HEK293T (cell line): ENCODE data around the gene GARIN3.

Source experiments
- CTCF ChIA-PET: fragments of 350-600 bp; formaldehyde crosslinking; extraction: SDS; loops from one replicate; lab custom pipeline; 2021; ENCODE audit warnings: antibody characterized with exemption, inconsistent platforms; lab: Yijun Ruan, JAX
- POLR2A ChIA-PET: fragments of 350-600 bp; formaldehyde crosslinking; extraction: SDS; loops from one replicate; lab custom pipeline; 2020; ENCODE audit warnings: antibody characterized with exemption, inconsistent platforms; lab: Yijun Ruan, JAX
- DNase-seq: peaks from one replicate; pipeline ENCODE4 v3.0.0; 2012; ENCODE audit warnings: mixed read lengths; ENCODE audit errors: extremely low spot score
- ARNT ChIP-seq: fragments of 450-650 bp; IDR thresholded peaks from 2 replicates; pipeline ENCODE4 v1.6.1; 2017; ENCODE audit warnings: mild to moderate bottlenecking
- BHLHE40 ChIP-seq: fragments of 450-650 bp; IDR thresholded peaks from 2 replicates; pipeline ENCODE4 v1.6.1; 2016; ENCODE audit warnings: mild to moderate bottlenecking, moderate library complexity, borderline replicate concordance
- CTBP1 ChIP-seq: fragments of 450-650 bp; IDR thresholded peaks from 2 replicates; pipeline ENCODE4 v1.6.1; 2016; ENCODE audit warnings: borderline replicate concordance
- ELF4 ChIP-seq: fragments of 450-650 bp; IDR thresholded peaks from 2 replicates; pipeline ENCODE4 v1.6.1; 2017; ENCODE audit warnings: antibody characterized with exemption
- FOXA1 ChIP-seq: fragments of 450-650 bp; IDR thresholded peaks from 2 replicates; pipeline ENCODE4 v1.6.1; 2016; ENCODE audit warnings: mild to moderate bottlenecking
- FOXK2 ChIP-seq: fragments of 450-650 bp; IDR thresholded peaks from 2 replicates; pipeline ENCODE4 v1.6.1; 2016; ENCODE audit warnings: mild to moderate bottlenecking
- FOXM1 ChIP-seq: fragments of 450-650 bp; IDR thresholded peaks from 2 replicates; pipeline ENCODE4 v1.6.1; 2017; ENCODE audit warnings: mild to moderate bottlenecking, borderline replicate concordance
- HDGF ChIP-seq: fragments of 450-650 bp; IDR thresholded peaks from 2 replicates; pipeline ENCODE4 v1.6.1; 2017; ENCODE audit warnings: antibody characterized with exemption, borderline replicate concordance
- L3MBTL2 ChIP-seq: fragments of 450-650 bp; conservative IDR thresholded peaks from 2 replicates; pipeline ENCODE4 v1.6.1; 2016; ENCODE audit warnings: mild to moderate bottlenecking
- LEF1 ChIP-seq: fragments of 450-650 bp; IDR thresholded peaks from 2 replicates; pipeline ENCODE4 v1.6.1; 2017; ENCODE audit warnings: mild to moderate bottlenecking, borderline replicate concordance
- NFRKB ChIP-seq: fragments of 450-650 bp; IDR thresholded peaks from 2 replicates; pipeline ENCODE4 v1.6.1; 2016; ENCODE audit warnings: mild to moderate bottlenecking, moderate library complexity
- SP1 ChIP-seq: fragments of 450-650 bp; IDR thresholded peaks from 2 replicates; pipeline ENCODE4 v1.6.1; 2017
- SUZ12 ChIP-seq: fragments of 450-650 bp; IDR thresholded peaks from 2 replicates; pipeline ENCODE4 v1.6.1; 2016; ENCODE audit warnings: mild to moderate bottlenecking
- TARDBP ChIP-seq: fragments of 450-650 bp; IDR thresholded peaks from 2 replicates; pipeline ENCODE4 v1.6.1; 2016
- ZNF384 ChIP-seq: fragments of 450-650 bp; IDR thresholded peaks from 2 replicates; pipeline ENCODE4 v1.6.1; 2016
- TF ChIP-seq, protein P1 (sequence below): fragments of 450-650 bp; IDR thresholded peaks from 2 replicates; pipeline ENCODE4 v1.6.1; 2016

The GARIN3 gene

DNA sequence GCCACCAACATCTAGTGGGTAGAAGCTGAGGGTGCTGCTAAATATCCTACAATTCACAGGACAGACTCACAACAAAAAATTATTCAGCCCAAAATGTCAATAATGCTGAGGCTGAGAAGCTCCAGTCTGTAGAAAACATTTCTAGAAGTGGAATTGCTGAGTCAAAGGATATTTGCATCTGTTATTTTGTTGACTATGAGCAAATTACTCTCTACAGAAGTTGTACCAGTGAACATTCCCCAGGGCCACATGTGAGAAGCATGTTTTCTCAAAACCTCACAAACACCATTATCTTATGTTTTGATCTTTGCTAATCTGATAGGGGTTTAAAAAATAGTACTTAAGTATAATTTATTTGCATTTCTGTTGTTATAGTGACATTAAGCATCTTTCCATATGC, 30.0 kb upstream of the GARIN3 start:
- POLR2A ChIA-PET = no interaction called here
- CTCF ChIA-PET = no interaction called here
- DNase-seq = no peak
- TF ChIP-seq LEF1 = no peak
- no peak for TF ChIP-seq HDGF
- TF ChIP-seq ARNT = no peak
- TF ChIP-seq FOXM1 = no peak
- TF ChIP-seq FOXA1 = no peak
- TF ChIP-seq SUZ12 = no peak
- TF ChIP-seq, protein P1, sequence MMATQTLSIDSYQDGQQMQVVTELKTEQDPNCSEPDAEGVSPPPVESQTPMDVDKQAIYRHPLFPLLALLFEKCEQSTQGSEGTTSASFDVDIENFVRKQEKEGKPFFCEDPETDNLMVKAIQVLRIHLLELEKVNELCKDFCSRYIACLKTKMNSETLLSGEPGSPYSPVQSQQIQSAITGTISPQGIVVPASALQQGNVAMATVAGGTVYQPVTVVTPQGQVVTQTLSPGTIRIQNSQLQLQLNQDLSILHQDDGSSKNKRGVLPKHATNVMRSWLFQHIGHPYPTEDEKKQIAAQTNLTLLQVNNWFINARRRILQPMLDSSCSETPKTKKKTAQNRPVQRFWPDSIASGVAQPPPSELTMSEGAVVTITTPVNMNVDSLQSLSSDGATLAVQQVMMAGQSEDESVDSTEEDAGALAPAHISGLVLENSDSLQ = no peak
- no peak for TF ChIP-seq CTBP1
- TF ChIP-seq TARDBP = no peak

DNA sequence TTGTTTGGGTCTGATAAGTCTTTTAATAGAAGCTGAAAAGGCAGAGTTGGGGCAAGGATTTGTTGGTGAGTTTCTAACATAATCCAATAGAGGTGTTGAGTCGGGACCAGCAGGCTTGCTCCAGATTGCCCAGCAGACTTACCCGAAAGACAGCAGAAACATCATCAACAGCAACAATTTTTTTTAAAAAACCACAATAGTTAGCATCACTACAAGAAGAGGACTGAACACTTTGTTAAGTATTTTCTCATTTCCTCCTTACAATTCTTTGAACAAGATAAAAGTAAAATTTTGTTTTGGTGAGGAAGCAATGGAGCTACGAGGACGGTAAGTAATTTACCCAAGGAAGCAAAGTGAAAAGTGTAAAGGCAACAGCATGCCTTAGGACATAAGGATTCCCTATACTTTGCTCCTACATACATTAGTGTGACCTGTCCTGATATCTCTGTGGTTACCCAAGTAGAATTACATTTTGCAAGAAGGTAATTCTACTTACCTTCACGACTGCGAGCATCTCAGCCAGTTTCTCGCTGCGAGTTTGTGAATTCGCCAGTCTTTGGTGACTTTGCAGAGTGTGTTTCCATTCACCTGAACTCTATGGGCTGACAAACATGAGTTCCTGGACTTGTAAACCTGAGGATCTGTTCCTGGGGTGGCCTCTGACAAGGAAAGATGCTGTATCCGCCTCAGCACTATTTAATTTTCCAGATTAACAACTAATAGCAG, 27.8 kb upstream of the GARIN3 start:
- ChIA-PET CTCF (no interaction called here), POLR2A (no interaction called here)
- no peak for DNase-seq
- TF ChIP-seq SP1 (no peak), HDGF (no peak), FOXK2 (no peak), BHLHE40 (no peak), NFRKB (no peak), ARNT (no peak), FOXM1 (no peak), SUZ12 (no peak), L3MBTL2 (no peak), LEF1 (no peak), ELF4 (no peak)
- TF ChIP-seq, protein P1 = no peak

DNA sequence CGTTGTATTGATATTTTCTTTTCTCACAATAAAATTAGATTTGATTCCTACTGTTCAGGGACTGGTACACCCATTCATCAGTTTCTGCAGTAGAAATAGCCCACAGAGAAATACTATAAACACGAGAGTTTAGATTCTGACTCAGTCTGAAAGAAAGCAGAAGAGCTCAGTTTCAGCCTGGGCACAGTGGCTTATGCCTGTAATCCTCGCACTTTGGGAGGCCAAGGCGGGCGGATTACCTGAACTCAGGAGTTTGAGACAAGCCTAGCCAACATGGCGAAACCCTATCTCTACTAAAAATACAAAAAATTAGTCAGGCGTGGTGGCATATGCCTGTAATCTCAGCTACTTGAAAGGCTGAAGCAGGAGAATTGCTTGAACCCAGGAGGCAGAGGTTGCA, 23.2 kb upstream of the GARIN3 start:
- POLR2A ChIA-PET = no interaction called here
- TF ChIP-seq, protein P1 = no peak
- no peak for TF ChIP-seq L3MBTL2
- TF ChIP-seq NFRKB = no peak
- no peak for TF ChIP-seq FOXM1
- no peak for TF ChIP-seq ARNT
- no peak for TF ChIP-seq CTBP1
- no peak for TF ChIP-seq ELF4
- no peak for TF ChIP-seq SP1
- no peak for TF ChIP-seq ZNF384
- no peak for TF ChIP-seq FOXK2
- CTCF ChIA-PET = no interaction called here
- DNase-seq = no peak

DNA sequence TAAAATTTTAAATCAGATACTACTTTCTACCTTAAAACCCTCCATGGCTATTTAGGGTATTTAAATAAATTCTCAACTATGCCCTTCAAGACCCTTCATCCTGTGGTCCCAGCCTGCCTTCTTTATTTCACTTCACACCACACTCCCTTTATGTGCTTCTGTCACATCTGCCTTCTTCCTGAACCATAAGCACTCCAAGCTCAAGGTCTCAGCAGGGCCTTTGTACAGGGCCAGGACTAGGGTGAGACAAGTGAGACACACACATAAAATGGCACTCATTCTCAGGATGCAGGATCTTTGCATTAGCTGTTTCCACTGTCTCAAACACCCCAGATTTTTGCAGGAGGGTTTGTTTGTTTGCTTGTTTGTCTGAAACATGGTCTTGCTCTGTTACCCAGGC, 22.2 kb upstream of the GARIN3 start:
- ChIA-PET POLR2A (no interaction called here), CTCF (no interaction called here)
- DNase-seq = no peak
- TF ChIP-seq SUZ12 (no peak), SP1 (no peak), BHLHE40 (no peak), FOXA1 (no peak)

DNA sequence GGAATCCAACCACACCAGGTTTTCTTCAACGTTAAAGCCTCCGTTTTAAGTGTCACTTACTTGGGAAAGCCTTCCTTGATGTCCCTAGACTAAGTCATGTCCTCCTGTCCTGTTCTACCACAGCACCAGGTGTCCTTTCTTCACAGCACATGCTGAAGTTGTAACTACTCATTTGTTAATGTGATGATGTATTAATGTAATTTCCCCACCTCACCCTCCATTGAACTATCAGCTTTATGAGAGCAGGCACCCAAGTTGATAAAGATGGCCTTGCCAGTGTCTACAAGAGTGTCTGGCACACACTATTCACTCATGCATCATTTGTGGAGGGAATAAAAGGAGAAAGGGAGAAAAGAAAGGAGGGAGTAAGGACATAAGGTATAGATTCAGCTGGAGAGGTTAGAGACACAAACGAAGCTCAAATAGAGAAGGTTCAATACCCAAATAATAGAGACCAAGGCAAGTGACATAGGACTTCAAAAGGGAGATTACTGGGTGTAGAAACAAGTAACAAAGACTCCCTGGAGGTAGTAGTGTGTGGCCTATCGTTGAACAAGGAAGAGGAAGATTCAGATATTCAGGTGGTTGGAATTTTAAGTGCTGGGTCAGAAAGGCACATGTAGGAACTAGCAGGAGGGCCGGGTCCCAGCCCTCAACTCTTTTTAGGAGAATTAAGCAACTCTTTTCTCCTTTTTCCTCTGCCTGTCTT, 21.1 kb upstream of the GARIN3 start:
- POLR2A ChIA-PET = no interaction called here
- no peak for DNase-seq
- CTCF ChIA-PET = interaction anchor here (0.6 kb wide), 1 partner anchor 30 kb away, joined by 3 read pairs; no protein-coding TSS in a partner anchor
- TF ChIP-seq, protein P1 = no peak
- TF ChIP-seq ZNF384 (no peak), NFRKB (no peak), ARNT (no peak)
